H1 (cell line): Measurements from ENCODE around the gene PHLPP1. TPM values are rescaled to one million over a fixed set of nuclear protein-coding genes. Genes with fewer than 3 reads are reported as not detected.

Experiments used
- CTCF ChIA-PET: fragments of 300-600 bp; sonication (Branson Sonifier 250); formaldehyde crosslinking; loops from one replicate; lab custom pipeline; 2021; ENCODE audit not compliant: partially characterized antibody; lab: Charles Lee
- POLR2A ChIA-PET: fragments of 300-600 bp; sonication (Branson Sonifier 250); formaldehyde crosslinking; loops from one replicate; lab custom pipeline; 2021; ENCODE audit warnings: inconsistent platforms; ENCODE audit not compliant: partially characterized antibody; lab: Charles Lee
- DNase-seq, 2 experiments: peaks; one replicate each; pipeline versions ENCODE4 v3.0.0 to v3.0.0-alpha.2; 2010 to 2022; ENCODE audit warnings: low spot score in 2 of 2, low read depth in 1 of 2, mixed read lengths in 1 of 2
- FAIRE-seq: peaks from 2 replicates; lab custom pipeline; 2011; peaks lifted over from hg19 to GRCh38; lab: Jason Lieb, UNC
- H2AFZ ChIP-seq: 2 replicates; pipeline ENCODE4 v1.8.1; 2012; ENCODE audit warnings: low read length, inconsistent platforms
- H2AK5ac ChIP-seq: 2 replicates; pipeline ENCODE4 v1.6.1; 2013; ENCODE audit warnings: low read depth, low read length
- H2BK120ac ChIP-seq: replicated peaks from 2 replicates; pipeline ENCODE3; 2013; ENCODE audit warnings: low read depth, low read length, inconsistent platforms
- H2BK12ac ChIP-seq: 2 replicates; pipeline ENCODE4 v1.6.1; 2013; ENCODE audit warnings: low read depth, low read length
- H2BK15ac ChIP-seq: 2 replicates; pipeline ENCODE4 v1.6.1; 2013; ENCODE audit warnings: low read length
- H2BK20ac ChIP-seq: 2 replicates; pipeline ENCODE4 v1.6.1; 2013; ENCODE audit warnings: low read length
- H2BK5ac ChIP-seq: 2 replicates; pipeline ENCODE4 v1.6.1; 2013; ENCODE audit warnings: low read depth, low read length
- H3K14ac ChIP-seq: 2 replicates; pipeline ENCODE4 v1.6.1; 2013; ENCODE audit warnings: inconsistent platforms; ENCODE audit not compliant: insufficient read length
- H3K18ac ChIP-seq: 2 replicates; pipeline ENCODE4 v1.6.1; 2013; ENCODE audit warnings: low read length; ENCODE audit errors: extremely low read depth
- H3K23ac ChIP-seq: 2 replicates; pipeline ENCODE4 v1.6.1; 2013; ENCODE audit warnings: inconsistent platforms; ENCODE audit not compliant: insufficient read length
- H3K23me2 ChIP-seq: 2 replicates; pipeline ENCODE4 v1.6.1; 2013; ENCODE audit warnings: low read depth, low read length
- H3K27ac ChIP-seq: 2 replicates; pipeline ENCODE4 v1.6.1; 2011; ENCODE audit warnings: low read depth, low read length, inconsistent platforms
- H3K27me3 ChIP-seq, 4 experiments: replicated peaks in 1 of 4; 1 replicate in 1 of 4; 2 replicates in 3 of 4; pipeline versions ENCODE4 v1.6.1 to v1.8.1; 2011 to 2013; ENCODE audit warnings: low read length in 3 of 4, mild to moderate bottlenecking in 3 of 4, inconsistent platforms in 2 of 4, mixed read lengths in 2 of 4, moderate library complexity in 1 of 4; ENCODE audit not compliant: control insufficient read depth in 3 of 4, insufficient read depth in 3 of 4; ENCODE audit errors: extremely low read depth in 1 of 4
- H3K36me3 ChIP-seq, 4 experiments: 2 replicates each; pipeline versions ENCODE4 v1.6.1 to v1.8.1; 2011 to 2013; ENCODE audit warnings: mild to moderate bottlenecking in 4 of 4, low read length in 3 of 4, moderate library complexity in 2 of 4, control low read depth in 1 of 4, inconsistent platforms in 1 of 4; ENCODE audit not compliant: insufficient read depth in 4 of 4, control insufficient read depth in 2 of 4
- H3K4ac ChIP-seq: replicated peaks from 2 replicates; pipeline ENCODE3; 2013; ENCODE audit warnings: low read length, low read depth, mixed read lengths, inconsistent platforms; ENCODE audit not compliant: insufficient read length
- H3K4me1 ChIP-seq, 4 experiments: replicated peaks in 1 of 4; 1 replicate in 1 of 4; 2 replicates in 3 of 4; pipeline versions ENCODE4 v1.6.1 to v1.8.1; 2011 to 2013; ENCODE audit warnings: low read length in 3 of 4, inconsistent platforms in 2 of 4, mixed read lengths in 1 of 4; ENCODE audit not compliant: insufficient read depth in 4 of 4, control insufficient read depth in 3 of 4
- H3K4me2 ChIP-seq, 2 experiments: 2 replicates each; pipeline versions ENCODE4 v1.6.1 to v1.8.1; 2011 to 2013; ENCODE audit warnings: low read depth in 2 of 2, low read length in 2 of 2, control low read depth in 1 of 2, inconsistent platforms in 1 of 2, mild to moderate bottlenecking in 1 of 2; ENCODE audit not compliant: insufficient read depth in 1 of 2
- H3K4me3 ChIP-seq, 4 experiments: fragments of 200-600, 300-600 bp in 1 of 4; sonication (generic), shearing (Covaris generic), sonication (Bioruptor Twin) in 1 of 4; 2 replicates each; pipeline versions ENCODE4 v1.5.1 to v1.8.1; 2011 to 2016; ENCODE audit warnings: low read length in 4 of 4, low read depth in 3 of 4, control low read depth in 2 of 4, inconsistent platforms in 2 of 4, mild to moderate bottlenecking in 2 of 4, mixed read lengths in 1 of 4, moderate library complexity in 1 of 4; ENCODE audit not compliant: insufficient read depth in 2 of 4; ENCODE audit errors: extremely low read depth in 1 of 4
- H3K56ac ChIP-seq: replicated peaks from 2 replicates; pipeline ENCODE3; 2013; ENCODE audit warnings: low read depth, mild to moderate bottlenecking, mixed read lengths, low read length, inconsistent platforms; ENCODE audit not compliant: insufficient read length
- H3K79me1 ChIP-seq: 2 replicates; pipeline ENCODE4 v1.6.1; 2013; ENCODE audit warnings: low read depth, low read length, control low read depth
- H3K79me2 ChIP-seq, 2 experiments: 2 replicates each; pipeline versions ENCODE4 v1.6.1 to v1.8.1; 2012 to 2013; ENCODE audit warnings: low read length in 2 of 2, mild to moderate bottlenecking in 2 of 2, inconsistent platforms in 1 of 2; ENCODE audit not compliant: insufficient read depth in 2 of 2, control insufficient read depth in 1 of 2
- H3K9ac ChIP-seq, 4 experiments: replicated peaks in 1 of 4; 1 replicate in 1 of 4; 2 replicates in 3 of 4; pipeline versions ENCODE4 v1.6.1 to v1.8.1; 2011 to 2013; ENCODE audit warnings: low read depth in 3 of 4, low read length in 3 of 4, control low read depth in 2 of 4, mild to moderate bottlenecking in 2 of 4, moderate library complexity in 2 of 4, inconsistent platforms in 1 of 4; ENCODE audit errors: extremely low read depth in 1 of 4
- H3K9me3 ChIP-seq, 2 experiments: 2 replicates each; pipeline versions ENCODE4 v1.6.1 to v1.8.1; 2012 to 2013; ENCODE audit warnings: mild to moderate bottlenecking in 2 of 2, moderate library complexity in 2 of 2, control low read depth in 1 of 2, inconsistent platforms in 1 of 2, low read depth in 1 of 2, low read length in 1 of 2, mixed read lengths in 1 of 2; ENCODE audit not compliant: insufficient read depth in 2 of 2
- H4K20me1 ChIP-seq, 2 experiments: replicated peaks in 1 of 2; 2 replicates each; pipeline versions ENCODE3 to v1.8.1; 2011 to 2013; ENCODE audit warnings: inconsistent platforms in 2 of 2, low read length in 2 of 2, mild to moderate bottlenecking in 1 of 2; ENCODE audit not compliant: insufficient read depth in 2 of 2, control insufficient read depth in 1 of 2
- H4K5ac ChIP-seq: 2 replicates; pipeline ENCODE4 v1.6.1; 2013; ENCODE audit warnings: low read length, low read depth, mixed read lengths, inconsistent platforms; ENCODE audit not compliant: insufficient read length
- H4K8ac ChIP-seq: 2 replicates; pipeline ENCODE4 v1.8.0; 2013; ENCODE audit warnings: mild to moderate bottlenecking, moderate library complexity, low read length, inconsistent platforms; ENCODE audit not compliant: insufficient read depth; ENCODE audit errors: extremely low read depth
- H4K91ac ChIP-seq: replicated peaks from 2 replicates; pipeline ENCODE3; 2013; ENCODE audit warnings: low read length, mixed read lengths, inconsistent platforms; ENCODE audit not compliant: insufficient read length
- BACH1 ChIP-seq: IDR thresholded peaks from 2 replicates; pipeline ENCODE4 v1.6.1; 2012; ENCODE audit warnings: low read length, improper control_type of control experiment
- RFX5 ChIP-seq: IDR thresholded peaks from 2 replicates; pipeline ENCODE4 v1.6.1; 2011; ENCODE audit warnings: low read depth, low read length, improper control_type of control experiment, borderline replicate concordance
- TCF12 ChIP-seq: IDR thresholded peaks from 2 replicates; pipeline ENCODE4 v1.6.1; 2011; ENCODE audit warnings: low read depth, mild to moderate bottlenecking, low read length
- WGBS, 2 experiments: shearing (Covaris generic) in 1 of 2; methylation state at CpG; one replicate each; pipeline versions ENCODE4 v1.1.6 to v1.1.7; 2013 to 2015; ENCODE audit warnings: low lambda C conversion rate in 2 of 2, mixed read lengths in 2 of 2, inconsistent platforms in 1 of 2, low coverage in 1 of 2, missing lambda C conversion rate in 1 of 2; ENCODE audit not compliant: insufficient replicate concordance in 2 of 2, insufficient coverage in 1 of 2, insufficient read length in 1 of 2; ENCODE audit errors: extremely low coverage in 1 of 2, missing lambda C conversion rate in 1 of 2; 5-methylcytosine and 5-hydroxymethylcytosine counted together
- polyA plus RNA-seq, 7 experiments: library from polyadenylated mRNA; depleted of rRNA in 3 of 7; stranded (reverse) in 5 of 7; unstranded in 2 of 7; fragments of >200 nt in 5 of 7; fragments of 200-250 nt in 2 of 7; gene quantifications; 1 replicate in 5 of 7; 2 replicates in 1 of 7; 4 replicates in 1 of 7; pipeline versions ENCODE4 v1.2.1 to v1.2.3, GENCODE V29; 2011 to 2013; ENCODE audit warnings: missing spikeins in 2 of 7, mixed read lengths in 2 of 7
- total RNA-seq: library from RNA; stranded (reverse); fragmentation: NEBNext Ultra II Directional; extraction: Animal tissue kit (Norgen Biotek cat#: 25700); gene quantifications from 2 replicates; pipeline ENCODE4 v1.2.1, GENCODE V29; 2021
- TF ChIP-seq, protein P1 (sequence below): IDR thresholded peaks from 2 replicates; pipeline ENCODE4 v1.6.1; 2011; ENCODE audit warnings: low read depth, mild to moderate bottlenecking, low read length; ENCODE audit not compliant: insufficient read depth

Gene PHLPP1
- total and polyA plus RNA-seq, 2 of the 8 experiments (the other 6 are each of a cell fraction or from before 2014, with no cell fraction given): 28.0 to 66.3 TPM

DNA sequence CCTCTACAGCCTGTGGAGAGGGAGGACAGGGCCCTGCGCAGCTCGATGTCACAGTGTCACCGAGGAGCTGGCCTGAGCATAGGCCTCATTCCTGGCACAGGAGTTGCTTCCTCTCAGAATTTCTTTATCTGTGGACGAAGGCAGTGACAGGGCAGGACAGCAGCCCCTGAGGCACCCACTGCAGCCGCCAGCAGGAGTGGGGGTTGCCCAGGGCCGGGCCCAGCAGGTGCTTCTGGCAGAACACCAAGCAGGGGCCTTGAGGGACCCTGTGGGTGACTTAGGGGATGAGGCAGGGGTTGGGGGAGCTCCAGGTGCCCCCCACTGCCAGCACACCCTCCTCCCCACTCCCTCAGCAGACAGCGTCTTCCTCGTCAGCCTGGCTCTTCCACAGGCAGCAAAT, 290.0 kb downstream of the PHLPP1 start:
- DNase-seq (no peak), FAIRE-seq (no peak)
- H3K9ac ChIP-seq: no peak overlapping the region
- H3K79me1 ChIP-seq: no peaks in the 10 kb centered on the region
- H3K56ac ChIP-seq: no peak overlapping the region
- no peak overlapping the region for H3K18ac ChIP-seq
- no peak overlapping the region for H3K4ac ChIP-seq
- no peak overlapping the region for H2BK12ac ChIP-seq
- H3K27me3 ChIP-seq: no peaks in the 10 kb centered on the region
- CTCF ChIA-PET: interaction anchor here (0.7 to 1.4 kb wide), 6 partner anchors 17 to 513 kb away, joined by 3 to 5 read pairs (median 4); no protein-coding TSS in a partner anchor
- H2BK120ac ChIP-seq: no peak overlapping the region
- no peak overlapping the region for H3K4me3 ChIP-seq
- H2AK5ac ChIP-seq: no peak overlapping the region
- H2AFZ ChIP-seq: no peak overlapping the region
- H2BK5ac ChIP-seq: no peak overlapping the region
- H4K91ac ChIP-seq: no peak overlapping the region
- H3K23me2 ChIP-seq: no peaks in the 10 kb centered on the region
- POLR2A ChIA-PET: no interaction called here
- WGBS, 2 experiments: 95% methylated on average over 8 of the region's 8 CpGs; no CpG with 5 or more reads in 1 of the 2 experiments
- TF ChIP-seq RFX5: no peak
- no peak for TF ChIP-seq TCF12
- TF ChIP-seq BACH1: no peak
- TF ChIP-seq, protein P1, sequence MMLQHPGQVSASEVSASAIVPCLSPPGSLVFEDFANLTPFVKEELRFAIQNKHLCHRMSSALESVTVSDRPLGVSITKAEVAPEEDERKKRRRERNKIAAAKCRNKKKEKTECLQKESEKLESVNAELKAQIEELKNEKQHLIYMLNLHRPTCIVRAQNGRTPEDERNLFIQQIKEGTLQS: no peak
- H3K27ac ChIP-seq: no peak overlapping the region
- no peak overlapping the region for H2BK20ac ChIP-seq
- no peak overlapping the region for H3K14ac ChIP-seq
- no peak overlapping the region for H3K23ac ChIP-seq
- H3K36me3 ChIP-seq: no peaks in the 10 kb centered on the region
- no peak overlapping the region for H4K8ac ChIP-seq
- no peaks in the 10 kb centered on the region for H3K9me3 ChIP-seq
- no peak overlapping the region for H2BK15ac ChIP-seq
- no peak overlapping the region for H4K5ac ChIP-seq
- H3K4me2 ChIP-seq: no peak overlapping the region
- H3K79me2 ChIP-seq: no peaks in the 10 kb centered on the region
- H3K4me1 ChIP-seq: no peaks in the 10 kb centered on the region
- H4K20me1 ChIP-seq: no peaks in the 10 kb centered on the region
